Measurements from ENCODE around the gene P2RY14.
A peak's percentile ranks its signal among the peaks of the same experiment; 100 is the strongest.

Gene P2RY14

GRCh38 chr3:151278230-151278629 is at the start of gene P2RY14:
Gene P2RY14, minus strand, starts transcription at chr3:151278542. Its CDS starts 64,226 bp downstream, at chr3:151214316.
- H3K36me3 ChIP-seq (ENCODE audit: control insufficient read depth in 1 of 2, insufficient read depth in 2 of 2, low read length in 2 of 2) = no peaks in the 10 kb centered on the region

GRCh38 chr3:151327571-151328198 is 49.3 kb upstream of the P2RY14 start:
- Histone ChIP-seq H3K4me1 (ENCODE audit: control insufficient read depth in 1 of 2, insufficient read depth in 2 of 2, low read length in 2 of 2) (no peaks in the 10 kb centered on the region), H3K27me3 (ENCODE audit: control insufficient read depth in 1 of 2, insufficient read depth in 2 of 2, low read length in 2 of 2) (no peaks in the 10 kb centered on the region), H3K9ac (ENCODE audit: low read depth in 1 of 2, low read length in 2 of 2) (no peak overlapping the region), H3K27ac (ENCODE audit: low read depth, low read length) (no peak overlapping the region), H3K36me3 (ENCODE audit: control insufficient read depth in 1 of 2, insufficient read depth in 2 of 2, low read length in 2 of 2) (no peaks in the 10 kb centered on the region), H3K9me3 (ENCODE audit: control insufficient read depth in 1 of 2, low read length in 2 of 2) (no peaks in the 10 kb centered on the region), H3K4me3 (ENCODE audit: low read depth in 1 of 2, low read length in 2 of 2) (peak overlapping the region; percentile 3 to 45)

More at GRCh38 chr3:151278230-151278629, at the start of gene P2RY14:
- Histone ChIP-seq H3K9ac (ENCODE audit: low read depth in 1 of 2, low read length in 2 of 2) (peak within 1 kb of the TSS in 1 of 2 donors; percentile 5), H3K4me3 (ENCODE audit: low read depth in 1 of 2, low read length in 2 of 2) (peak within 1 kb of the TSS; percentile 29 to 30), H3K4me1 (ENCODE audit: control insufficient read depth in 1 of 2, insufficient read depth in 2 of 2, low read length in 2 of 2) (peaks cover 0 to 8% of the 10 kb centered on the region in 2 donors), H3K27me3 (ENCODE audit: control insufficient read depth in 1 of 2, insufficient read depth in 2 of 2, low read length in 2 of 2) (no peaks in the 10 kb centered on the region), H3K27ac (ENCODE audit: low read depth, low read length) (peak within 1 kb of the TSS; percentile 30), H3K9me3 (ENCODE audit: control insufficient read depth in 1 of 2, low read length in 2 of 2) (no peaks in the 10 kb centered on the region)

GRCh38 chr3:151322511-151322910 is 44.2 kb upstream of the P2RY14 start:
- H3K27ac ChIP-seq (ENCODE audit: low read depth, low read length) = no peak overlapping the region

GRCh38 chr3:151321526-151321925 is 43.2 kb upstream of the P2RY14 start:
- no peaks in the 10 kb centered on the region for H3K9me3 ChIP-seq (ENCODE audit: control insufficient read depth in 1 of 2, low read length in 2 of 2)
- no peaks in the 10 kb centered on the region for H3K4me1 ChIP-seq (ENCODE audit: control insufficient read depth in 1 of 2, insufficient read depth in 2 of 2, low read length in 2 of 2)
- no peaks in the 10 kb centered on the region for H3K36me3 ChIP-seq (ENCODE audit: control insufficient read depth in 1 of 2, insufficient read depth in 2 of 2, low read length in 2 of 2)
- no peak overlapping the region for H3K4me3 ChIP-seq (ENCODE audit: low read depth in 1 of 2, low read length in 2 of 2)
- no peak overlapping the region for H3K9ac ChIP-seq (ENCODE audit: low read depth in 1 of 2, low read length in 2 of 2)
- no peak overlapping the region for H3K27ac ChIP-seq (ENCODE audit: low read depth, low read length)
- H3K27me3 ChIP-seq (ENCODE audit: control insufficient read depth in 1 of 2, insufficient read depth in 2 of 2, low read length in 2 of 2) = no peaks in the 10 kb centered on the region

More at GRCh38 chr3:151322511-151322910, 44.2 kb upstream of the P2RY14 start:
- Histone ChIP-seq H3K4me3 (ENCODE audit: low read depth in 1 of 2, low read length in 2 of 2) (no peak overlapping the region), H3K4me1 (ENCODE audit: control insufficient read depth in 1 of 2, insufficient read depth in 2 of 2, low read length in 2 of 2) (no peaks in the 10 kb centered on the region), H3K36me3 (ENCODE audit: control insufficient read depth in 1 of 2, insufficient read depth in 2 of 2, low read length in 2 of 2) (no peaks in the 10 kb centered on the region), H3K9me3 (ENCODE audit: control insufficient read depth in 1 of 2, low read length in 2 of 2) (no peaks in the 10 kb centered on the region), H3K9ac (ENCODE audit: low read depth in 1 of 2, low read length in 2 of 2) (no peak overlapping the region), H3K27me3 (ENCODE audit: control insufficient read depth in 1 of 2, insufficient read depth in 2 of 2, low read length in 2 of 2) (no peaks in the 10 kb centered on the region)

GRCh38 chr3:151320131-151320530 is 41.8 kb upstream of the P2RY14 start:
- Histone ChIP-seq H3K36me3 (ENCODE audit: control insufficient read depth in 1 of 2, insufficient read depth in 2 of 2, low read length in 2 of 2) (no peaks in the 10 kb centered on the region), H3K9me3 (ENCODE audit: control insufficient read depth in 1 of 2, low read length in 2 of 2) (no peaks in the 10 kb centered on the region), H3K9ac (ENCODE audit: low read depth in 1 of 2, low read length in 2 of 2) (no peak overlapping the region), H3K27ac (ENCODE audit: low read depth, low read length) (no peak overlapping the region), H3K27me3 (ENCODE audit: control insufficient read depth in 1 of 2, insufficient read depth in 2 of 2, low read length in 2 of 2) (no peaks in the 10 kb centered on the region), H3K4me3 (ENCODE audit: low read depth in 1 of 2, low read length in 2 of 2) (no peak overlapping the region), H3K4me1 (ENCODE audit: control insufficient read depth in 1 of 2, insufficient read depth in 2 of 2, low read length in 2 of 2) (no peaks in the 10 kb centered on the region)

GRCh38 chr3:151319628-151320027 is 41.3 kb upstream of the P2RY14 start:
- H3K9ac ChIP-seq (ENCODE audit: low read depth in 1 of 2, low read length in 2 of 2) = no peak overlapping the region
- H3K4me3 ChIP-seq (ENCODE audit: low read depth in 1 of 2, low read length in 2 of 2) = no peak overlapping the region
- H3K36me3 ChIP-seq (ENCODE audit: control insufficient read depth in 1 of 2, insufficient read depth in 2 of 2, low read length in 2 of 2) = no peaks in the 10 kb centered on the region
- no peak overlapping the region for H3K27ac ChIP-seq (ENCODE audit: low read depth, low read length)
- H3K4me1 ChIP-seq (ENCODE audit: control insufficient read depth in 1 of 2, insufficient read depth in 2 of 2, low read length in 2 of 2) = no peaks in the 10 kb centered on the region
- no peaks in the 10 kb centered on the region for H3K27me3 ChIP-seq (ENCODE audit: control insufficient read depth in 1 of 2, insufficient read depth in 2 of 2, low read length in 2 of 2)
- H3K9me3 ChIP-seq (ENCODE audit: control insufficient read depth in 1 of 2, low read length in 2 of 2) = no peaks in the 10 kb centered on the region

- Histone ChIP-seq H3K9ac (ENCODE audit: low read depth in 1 of 2, low read length in 2 of 2) (no peak overlapping the region), H3K27me3 (ENCODE audit: control insufficient read depth in 1 of 2, insufficient read depth in 2 of 2, low read length in 2 of 2) (no peaks in the 10 kb centered on the region), H3K27ac (ENCODE audit: low read depth, low read length) (no peak overlapping the region)
Measured at GRCh38 chr3:151318991-151319390, 40.6 kb upstream of the P2RY14 start.

GRCh38 chr3:151318313-151318712 is 40.0 kb upstream of the P2RY14 start:
- Histone ChIP-seq H3K27me3 (ENCODE audit: control insufficient read depth in 1 of 2, insufficient read depth in 2 of 2, low read length in 2 of 2) (no peaks in the 10 kb centered on the region), H3K4me1 (ENCODE audit: control insufficient read depth in 1 of 2, insufficient read depth in 2 of 2, low read length in 2 of 2) (no peaks in the 10 kb centered on the region), H3K9ac (ENCODE audit: low read depth in 1 of 2, low read length in 2 of 2) (no peak overlapping the region), H3K4me3 (ENCODE audit: low read depth in 1 of 2, low read length in 2 of 2) (no peak overlapping the region), H3K9me3 (ENCODE audit: control insufficient read depth in 1 of 2, low read length in 2 of 2) (no peaks in the 10 kb centered on the region), H3K36me3 (ENCODE audit: control insufficient read depth in 1 of 2, insufficient read depth in 2 of 2, low read length in 2 of 2) (no peaks in the 10 kb centered on the region), H3K27ac (ENCODE audit: low read depth, low read length) (no peak overlapping the region)

More at GRCh38 chr3:151318991-151319390, 40.6 kb upstream of the P2RY14 start:
- Histone ChIP-seq H3K4me3 (ENCODE audit: low read depth in 1 of 2, low read length in 2 of 2) (no peak overlapping the region), H3K9me3 (ENCODE audit: control insufficient read depth in 1 of 2, low read length in 2 of 2) (no peaks in the 10 kb centered on the region), H3K36me3 (ENCODE audit: control insufficient read depth in 1 of 2, insufficient read depth in 2 of 2, low read length in 2 of 2) (no peaks in the 10 kb centered on the region), H3K4me1 (ENCODE audit: control insufficient read depth in 1 of 2, insufficient read depth in 2 of 2, low read length in 2 of 2) (no peaks in the 10 kb centered on the region)

GRCh38 chr3:151316267-151316991 is 38.1 kb upstream of the P2RY14 start, which contains the start of gene GPR87:
Gene GPR87, minus strand, starts transcription at chr3:151316820. Its CDS starts 16,720 bp downstream, at chr3:151300100.
- Histone ChIP-seq H3K9ac (ENCODE audit: low read depth in 1 of 2, low read length in 2 of 2) (no peak within 1 kb of the TSS), H3K36me3 (ENCODE audit: control insufficient read depth in 1 of 2, insufficient read depth in 2 of 2, low read length in 2 of 2) (no peaks in the 10 kb centered on the region), H3K4me1 (ENCODE audit: control insufficient read depth in 1 of 2, insufficient read depth in 2 of 2, low read length in 2 of 2) (no peaks in the 10 kb centered on the region), H3K4me3 (ENCODE audit: low read depth in 1 of 2, low read length in 2 of 2) (no peak within 1 kb of the TSS), H3K27me3 (ENCODE audit: control insufficient read depth in 1 of 2, insufficient read depth in 2 of 2, low read length in 2 of 2) (no peaks in the 10 kb centered on the region), H3K27ac (ENCODE audit: low read depth, low read length) (no peak within 1 kb of the TSS), H3K9me3 (ENCODE audit: control insufficient read depth in 1 of 2, low read length in 2 of 2) (no peaks in the 10 kb centered on the region)

- Histone ChIP-seq H3K27ac (ENCODE audit: low read depth, low read length) (no peak overlapping the region), H3K4me3 (ENCODE audit: low read depth in 1 of 2, low read length in 2 of 2) (no peak overlapping the region), H3K9me3 (ENCODE audit: control insufficient read depth in 1 of 2, low read length in 2 of 2) (no peaks in the 10 kb centered on the region), H3K4me1 (ENCODE audit: control insufficient read depth in 1 of 2, insufficient read depth in 2 of 2, low read length in 2 of 2) (no peaks in the 10 kb centered on the region), H3K36me3 (ENCODE audit: control insufficient read depth in 1 of 2, insufficient read depth in 2 of 2, low read length in 2 of 2) (no peaks in the 10 kb centered on the region), H3K27me3 (ENCODE audit: control insufficient read depth in 1 of 2, insufficient read depth in 2 of 2, low read length in 2 of 2) (no peaks in the 10 kb centered on the region), H3K9ac (ENCODE audit: low read depth in 1 of 2, low read length in 2 of 2) (no peak overlapping the region)
Measured at GRCh38 chr3:151315846-151316245, 37.5 kb upstream of the P2RY14 start.
